NCI-H187 (cell line): ENCODE measurements around the gene MYL12A.
"Not testable (repeated sequence)": the region's sequence is repeated elsewhere in the genome, so short reads cannot be mapped to it uniquely, and the experiment has no call there.

ENCODE experiments used
- DNase-seq, 2 experiments: peaks; one replicate each; lab custom pipeline; 2025; lab: John Stamatoyannopoulos, UW

Gene MYL12A

GRCh38 chr18:3247240-3248061 is at the start of gene MYL12A:
Gene MYL12A (plus strand): TSS chr18:3247801. CDS start chr18:3253248, 5,447 bp downstream.
- peak; percentile 91 to 93 for DNase-seq

DNA sequence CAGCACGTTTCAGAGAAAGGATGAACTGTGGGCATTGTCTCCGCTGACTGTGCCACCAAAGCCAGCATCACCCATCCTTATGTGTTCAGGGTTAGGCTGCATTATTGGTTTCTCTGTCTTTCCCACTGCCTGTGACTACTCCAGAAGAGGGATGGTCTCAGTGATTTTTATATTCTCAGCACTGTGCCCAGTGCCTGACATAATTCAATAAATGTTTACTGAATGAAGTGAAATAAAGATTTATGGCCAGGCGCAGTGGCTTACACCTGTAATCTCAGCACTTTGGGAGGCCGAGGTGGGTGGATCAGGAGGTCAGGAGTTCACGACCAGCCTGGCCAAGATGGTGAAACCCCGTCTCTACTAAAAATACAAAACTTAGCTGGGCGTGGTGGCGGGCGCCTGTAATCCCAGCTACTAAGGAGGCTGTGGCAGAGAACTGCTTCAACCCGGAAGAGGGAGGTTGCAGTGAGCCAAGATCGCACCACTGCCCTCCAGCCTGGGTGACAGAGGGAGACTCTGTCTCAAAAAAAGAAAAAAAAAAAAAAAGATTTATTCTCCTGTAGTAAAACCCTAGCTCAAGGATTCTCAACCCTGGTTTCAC is 49.2 kb upstream of the MYL12A start:
- DNase-seq, result not testable (repeated sequence)

DNA sequence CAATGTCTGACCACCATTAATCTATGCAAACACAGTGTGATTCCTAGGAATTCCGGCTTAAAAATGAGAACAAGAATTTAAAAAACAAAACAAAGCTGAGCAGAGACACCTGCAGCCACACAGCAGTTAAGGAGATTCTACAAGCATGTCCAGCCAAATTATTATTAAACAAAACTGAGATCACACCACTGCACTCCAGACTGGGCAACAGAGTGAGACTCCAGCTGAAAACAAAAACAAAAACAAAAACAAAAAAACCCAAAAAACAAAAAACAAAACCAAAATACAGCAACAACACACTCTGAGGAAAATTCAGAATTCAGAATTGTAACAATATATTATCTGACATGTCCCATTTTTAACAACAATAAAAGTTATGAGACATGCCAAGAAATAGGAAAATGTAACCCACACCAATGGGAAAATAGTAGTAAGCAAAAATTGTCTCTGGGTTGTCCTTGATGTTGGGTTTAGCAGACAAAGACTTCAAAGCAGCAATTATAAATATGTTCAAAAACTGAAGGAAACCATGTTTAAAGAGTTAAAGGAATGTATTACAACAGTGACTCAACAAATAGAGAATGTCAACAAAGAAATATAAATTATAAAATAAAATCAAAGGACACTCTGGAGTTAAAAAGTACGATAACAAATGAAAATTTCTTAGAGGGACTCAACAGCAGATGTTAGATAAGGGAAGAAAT is 47.5 kb upstream of the MYL12A start:
- DNase-seq, result no peak

- DNase-seq, result no peak
Observed at GRCh38 chr18:3205239-3205638, 42.4 kb upstream of the MYL12A start.

- DNase-seq, result no peak
Observed at GRCh38 chr18:3207565-3207964, 40.0 kb upstream of the MYL12A start.

GRCh38 chr18:3209859-3210569 is 37.6 kb upstream of the MYL12A start:
- no peak for DNase-seq

DNA sequence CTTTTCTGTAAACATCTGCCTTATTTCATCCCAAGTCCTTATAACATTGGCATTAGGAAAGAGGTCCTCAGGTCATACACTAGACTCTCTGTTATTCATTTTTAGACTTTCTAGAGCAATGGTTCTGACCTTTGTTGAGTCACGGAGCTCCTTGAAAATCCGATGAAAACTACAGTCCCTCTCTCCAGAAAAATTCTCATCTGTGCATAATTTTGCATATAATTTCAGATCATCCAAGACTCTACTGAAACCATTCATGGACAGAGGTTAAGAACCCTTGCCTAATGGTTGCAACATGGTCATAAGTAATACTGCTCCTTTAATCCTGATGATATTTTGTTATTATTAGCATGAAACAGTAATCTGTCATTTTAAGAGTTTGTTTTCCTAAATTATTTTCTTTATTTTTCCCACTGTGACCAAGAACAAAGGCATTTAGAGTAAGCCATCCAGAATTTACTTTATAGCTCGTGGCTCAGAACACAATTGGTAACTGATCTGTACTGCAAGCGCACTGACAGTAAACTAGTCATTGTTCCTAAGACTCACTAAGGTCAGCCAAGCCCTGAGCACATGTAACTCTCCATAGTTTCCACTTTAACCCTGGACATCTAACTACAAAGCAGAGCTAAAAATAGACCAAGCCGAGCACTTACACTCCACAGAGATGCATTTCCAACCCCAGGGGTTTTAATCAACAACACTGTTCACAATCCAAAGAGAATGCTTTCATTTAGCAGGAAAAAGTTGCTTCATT is 36.2 kb upstream of the MYL12A start:
- peak in 1 of 2 experiments; percentile 8 for DNase-seq

DNA sequence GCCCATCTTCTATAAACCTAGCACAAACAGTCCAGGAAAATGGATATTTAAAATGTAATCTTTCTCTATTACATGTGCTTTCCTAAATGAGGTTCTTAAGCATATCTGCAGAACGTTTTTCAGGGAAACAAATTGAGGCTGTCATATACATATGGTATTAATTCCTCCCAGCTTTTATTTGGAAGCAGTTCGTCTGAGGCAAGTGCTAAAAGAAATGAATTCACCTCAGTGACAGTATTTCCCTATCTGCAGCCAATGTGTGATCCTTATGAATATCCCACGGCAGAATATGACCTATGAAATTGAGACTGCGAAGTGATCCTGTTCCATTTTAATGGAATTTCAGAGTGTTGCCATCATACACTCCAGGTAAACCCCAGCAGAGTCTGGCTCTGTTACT is 34.9 kb upstream of the MYL12A start:
- no peak for DNase-seq

DNA sequence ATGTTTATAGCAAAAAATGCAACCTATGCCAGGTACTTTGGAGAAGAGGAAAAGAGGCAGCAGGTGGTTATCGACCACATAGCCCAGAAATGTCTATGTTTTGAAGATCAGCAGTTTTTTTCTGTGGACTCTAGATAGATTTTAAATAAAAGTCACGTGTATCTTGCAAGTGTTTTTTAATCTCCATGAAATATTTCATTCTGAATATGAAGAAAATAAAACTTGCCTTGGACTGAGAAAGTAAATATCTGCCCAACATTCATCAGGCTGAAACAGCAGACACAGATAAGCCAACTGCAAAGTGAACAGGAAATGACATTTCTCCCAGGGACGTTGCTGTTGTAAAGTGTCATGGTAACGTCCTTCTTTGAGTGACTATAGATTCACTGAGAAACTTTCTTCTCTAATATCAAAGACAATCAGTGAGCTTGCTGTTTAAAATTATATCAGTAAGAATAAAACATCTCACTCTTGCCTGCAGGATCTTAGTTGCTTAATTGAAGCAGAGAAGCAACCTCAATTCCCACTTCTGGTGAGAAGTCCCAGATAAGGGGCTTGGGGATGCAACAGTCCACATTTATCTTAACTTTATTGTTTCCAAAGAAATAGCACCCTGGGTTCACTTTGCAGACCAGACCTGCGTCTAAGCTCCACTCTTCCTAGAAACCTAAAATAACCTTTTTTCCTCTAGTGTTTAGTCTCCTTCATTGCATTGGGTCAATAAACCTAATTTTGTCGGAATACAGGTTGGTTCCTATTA is 34.1 kb upstream of the MYL12A start:
- no peak for DNase-seq

GRCh38 chr18:3214855-3215637 is 32.6 kb upstream of the MYL12A start:
- no peak for DNase-seq

GRCh38 chr18:3216987-3217386 is 30.6 kb upstream of the MYL12A start:
- no peak for DNase-seq

GRCh38 chr18:3217948-3218647 is 29.5 kb upstream of the MYL12A start:
- DNase-seq, result no peak

GRCh38 chr18:3218819-3219218 is 28.8 kb upstream of the MYL12A start:
- DNase-seq, result no peak

DNA sequence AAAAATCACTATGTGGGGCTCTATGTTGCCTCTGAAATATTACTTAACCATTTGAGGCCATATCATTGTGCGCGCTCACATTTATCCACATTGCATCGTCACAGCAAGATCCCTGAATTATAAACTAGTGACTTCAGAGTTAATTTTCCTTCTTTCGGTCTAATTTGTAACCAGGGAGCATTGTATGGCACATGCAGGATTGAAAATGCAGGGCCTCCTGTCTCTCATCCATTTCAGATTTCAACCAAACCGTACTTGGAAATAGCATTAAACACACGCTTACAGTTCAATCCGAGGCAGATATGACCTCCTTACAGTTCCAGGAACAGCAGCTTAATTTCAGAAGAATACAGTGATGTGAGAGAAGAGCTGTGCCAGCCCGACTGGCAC is 28.4 kb upstream of the MYL12A start:
- no peak for DNase-seq

GRCh38 chr18:3219631-3220335 is 27.8 kb upstream of the MYL12A start, which contains the start of gene MYOM1:
Gene MYOM1 (minus strand): TSS chr18:3219968. CDS start chr18:3215223, 4,745 bp downstream.
- no peak for DNase-seq

GRCh38 chr18:3220868-3221267 is 26.7 kb upstream of the MYL12A start:
- not testable (repeated sequence) for DNase-seq

DNA sequence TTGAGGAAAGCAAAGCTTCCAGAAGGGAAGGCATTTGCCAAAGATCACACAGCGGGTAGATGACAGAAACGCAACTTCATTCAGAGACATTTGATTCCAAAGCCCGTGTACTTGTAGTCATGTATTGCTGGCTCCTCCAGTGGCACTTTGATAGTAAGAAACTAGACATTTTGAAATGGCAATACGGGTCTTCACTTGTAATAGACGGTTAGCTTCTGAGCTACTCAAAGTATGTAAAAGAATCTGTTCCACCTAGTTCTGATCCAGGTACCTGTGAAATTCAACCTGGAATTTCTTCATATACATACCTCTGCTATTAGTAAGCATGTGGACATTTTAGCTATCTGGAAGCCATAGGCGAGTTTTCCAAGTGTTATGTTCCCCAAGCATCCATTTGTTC is 26.1 kb upstream of the MYL12A start:
- DNase-seq, result no peak

DNA sequence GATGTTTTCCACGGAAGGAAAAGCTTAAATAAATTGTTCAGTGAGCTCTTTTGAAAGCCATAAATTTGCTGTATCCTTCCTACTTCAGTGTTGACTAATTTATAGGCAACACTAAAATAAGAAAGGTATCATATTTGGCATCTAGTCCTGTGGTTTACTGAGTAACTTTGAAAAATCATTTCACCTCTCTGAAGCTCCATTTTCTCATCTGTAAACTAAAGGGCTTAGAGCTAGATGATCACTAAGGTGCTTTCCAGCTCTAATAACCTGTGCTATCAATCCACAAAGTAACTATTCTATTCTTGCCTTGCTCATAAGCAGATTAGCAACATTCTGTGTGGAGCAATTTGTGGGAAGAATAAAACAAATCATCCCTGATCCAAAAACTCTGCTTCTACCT is 24.2 kb upstream of the MYL12A start:
- no peak for DNase-seq

- DNase-seq, result no peak
Observed at GRCh38 chr18:3224223-3224622, 23.4 kb upstream of the MYL12A start.
